ENCODE data around the gene MAEA. TPM values are rescaled to one million over a fixed set of nuclear protein-coding genes. Genes with fewer than 3 reads are reported as not detected.

MAEA gene
- total and polyA plus RNA-seq, 2 experiments from 2014 or later, result 49.8 to 99.0 TPM

- TF ChIP-seq CTCF (conservative IDR thresholded peaks at IDR 0.05; ENCODE audit: low read depth in 2 of 2) (no peak), EZH2 (IDR thresholded peaks at IDR 0.05; ENCODE audit: low read depth, unreplicated experiment) (no peak)
- TF ChIP-seq, protein P1, sequence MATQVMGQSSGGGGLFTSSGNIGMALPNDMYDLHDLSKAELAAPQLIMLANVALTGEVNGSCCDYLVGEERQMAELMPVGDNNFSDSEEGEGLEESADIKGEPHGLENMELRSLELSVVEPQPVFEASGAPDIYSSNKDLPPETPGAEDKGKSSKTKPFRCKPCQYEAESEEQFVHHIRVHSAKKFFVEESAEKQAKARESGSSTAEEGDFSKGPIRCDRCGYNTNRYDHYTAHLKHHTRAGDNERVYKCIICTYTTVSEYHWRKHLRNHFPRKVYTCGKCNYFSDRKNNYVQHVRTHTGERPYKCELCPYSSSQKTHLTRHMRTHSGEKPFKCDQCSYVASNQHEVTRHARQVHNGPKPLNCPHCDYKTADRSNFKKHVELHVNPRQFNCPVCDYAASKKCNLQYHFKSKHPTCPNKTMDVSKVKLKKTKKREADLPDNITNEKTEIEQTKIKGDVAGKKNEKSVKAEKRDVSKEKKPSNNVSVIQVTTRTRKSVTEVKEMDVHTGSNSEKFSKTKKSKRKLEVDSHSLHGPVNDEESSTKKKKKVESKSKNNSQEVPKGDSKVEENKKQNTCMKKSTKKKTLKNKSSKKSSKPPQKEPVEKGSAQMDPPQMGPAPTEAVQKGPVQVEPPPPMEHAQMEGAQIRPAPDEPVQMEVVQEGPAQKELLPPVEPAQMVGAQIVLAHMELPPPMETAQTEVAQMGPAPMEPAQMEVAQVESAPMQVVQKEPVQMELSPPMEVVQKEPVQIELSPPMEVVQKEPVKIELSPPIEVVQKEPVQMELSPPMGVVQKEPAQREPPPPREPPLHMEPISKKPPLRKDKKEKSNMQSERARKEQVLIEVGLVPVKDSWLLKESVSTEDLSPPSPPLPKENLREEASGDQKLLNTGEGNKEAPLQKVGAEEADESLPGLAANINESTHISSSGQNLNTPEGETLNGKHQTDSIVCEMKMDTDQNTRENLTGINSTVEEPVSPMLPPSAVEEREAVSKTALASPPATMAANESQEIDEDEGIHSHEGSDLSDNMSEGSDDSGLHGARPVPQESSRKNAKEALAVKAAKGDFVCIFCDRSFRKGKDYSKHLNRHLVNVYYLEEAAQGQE (IDR thresholded peaks at IDR 0.05; ENCODE audit: unreplicated experiment), result no peak
Observed at GRCh38 chr4:1377606-1378261, 88.0 kb downstream of the MAEA start (continued).

GRCh38 chr4:1378559-1379231, 89.0 kb downstream of the MAEA start:
- no peak for ATAC-seq
- TF ChIP-seq CREB1 (CRISPR knock-in tag; IDR thresholded peaks at IDR 0.05; ENCODE audit: low read depth), result no peak
- no peak for TF ChIP-seq POLR2AphosphoS5 (IDR thresholded peaks at IDR 0.05; ENCODE audit: low read depth)
- TF ChIP-seq CTCF (conservative IDR thresholded peaks at IDR 0.05; ENCODE audit: low read depth in 2 of 2), result no peak
- TF ChIP-seq ZNF114 (CRISPR knock-in tag; IDR thresholded peaks at IDR 0.05), result no peak
- TF ChIP-seq ZNF462 (CRISPR knock-in tag; IDR thresholded peaks at IDR 0.05), result no peak
- TF ChIP-seq JUNB (IDR thresholded peaks at IDR 0.05; ENCODE audit: unreplicated experiment), result no peak

More at GRCh38 chr4:1378559-1379231, 89.0 kb downstream of the MAEA start:
- Histone ChIP-seq H3K36me3 (ENCODE audit: insufficient read depth) (no peaks in the 10 kb centered on the region), H3K4me2 (no peak overlapping the region), H3K4me1 (ENCODE audit: insufficient read depth) (no peaks in the 10 kb centered on the region), H3K79me2 (replicated peaks; ENCODE audit: insufficient read depth) (no peaks in the 10 kb centered on the region), H3K9me2 (ENCODE audit: insufficient read depth) (no peaks in the 10 kb centered on the region), H3K27ac (ENCODE audit: low read depth) (no peak overlapping the region), H3K27me3 (ENCODE audit: insufficient read depth) (no peaks in the 10 kb centered on the region), H3K4me3 (no peak overlapping the region), H3F3A (replicated peaks; ENCODE audit: low read depth) (no peaks in the 10 kb centered on the region), H4K20me1 (replicated peaks; ENCODE audit: insufficient read depth) (no peaks in the 10 kb centered on the region), H2AFZ (no peak overlapping the region)
- Mint-ChIP-seq H3K27ac (no peak overlapping the region), H3K36me3 (ENCODE audit: low read depth) (no peaks in the 10 kb centered on the region), H3K9me3 (no peaks in the 10 kb centered on the region), H3K4me1 (no peaks in the 10 kb centered on the region), H3K27me3 (ENCODE audit: insufficient read depth, low read depth, poor library complexity) (peaks cover 2% of the 10 kb centered on the region), H3K4me3 (no peak overlapping the region)
- DNase-seq (ENCODE audit: low spot score), result no peak
